ENCODE data around the gene COG2.
"Not testable (repeated sequence)": the region's sequence is repeated elsewhere in the genome, so short reads cannot be mapped to it uniquely, and the experiment has no call there.

COG2 gene

GRCh38 chr1:230680300-230681025 lies 38.2 kb downstream of the COG2 start:
- no peak for DNase-seq

GRCh38 chr1:230681599-230681998 lies 39.3 kb downstream of the COG2 start:
- DNase-seq: peak; percentile 76

DNA sequence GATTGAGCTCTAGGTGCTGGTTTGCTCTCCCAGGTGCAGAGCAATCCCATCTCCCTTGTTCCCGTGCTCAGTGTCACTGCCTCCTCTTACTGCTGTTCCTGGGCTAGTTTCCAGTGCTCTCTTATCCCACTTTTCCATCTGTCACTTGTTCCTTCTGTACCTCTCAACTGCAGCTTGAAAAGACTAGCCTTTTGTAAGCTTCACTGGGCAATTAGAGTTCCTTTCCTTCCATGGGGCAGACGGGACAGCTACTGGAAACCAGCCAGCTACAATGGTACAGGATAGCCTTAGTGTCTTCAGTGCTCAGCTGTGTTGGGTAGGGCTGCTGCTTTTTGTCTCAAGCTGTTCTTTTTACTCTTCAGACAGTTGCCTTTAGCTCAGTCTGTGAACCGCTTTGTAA lies 40.0 kb downstream of the COG2 start:
- DNase-seq: no peak

GRCh38 chr1:230682882-230683610 lies 40.8 kb downstream of the COG2 start:
- DNase-seq: no peak

- DNase-seq: no peak
Measured at GRCh38 chr1:230684146-230684545, 41.9 kb downstream of the COG2 start.

DNA sequence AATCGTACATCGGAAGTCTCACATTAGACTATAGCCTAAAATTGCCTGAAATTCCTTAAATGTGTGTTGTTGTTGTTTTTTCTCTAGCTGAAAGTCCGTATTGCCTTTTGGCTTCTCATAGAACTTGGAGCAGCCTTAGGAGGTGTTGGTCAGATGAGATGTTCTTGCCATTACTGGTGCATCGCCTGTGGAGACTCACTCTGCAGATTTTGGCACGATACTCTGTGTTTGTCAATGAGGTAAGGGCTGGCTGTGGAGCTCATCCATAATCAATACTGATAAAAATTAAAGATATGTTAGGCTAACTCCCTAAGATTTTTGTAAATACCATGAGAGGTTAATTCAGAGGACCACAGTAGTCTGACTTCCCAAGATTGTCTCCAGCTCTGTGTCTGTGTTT lies 42.7 kb downstream of the COG2 start:
- no peak for DNase-seq

GRCh38 chr1:230686747-230687146 lies 44.5 kb downstream of the COG2 start:
- no peak for DNase-seq

DNA sequence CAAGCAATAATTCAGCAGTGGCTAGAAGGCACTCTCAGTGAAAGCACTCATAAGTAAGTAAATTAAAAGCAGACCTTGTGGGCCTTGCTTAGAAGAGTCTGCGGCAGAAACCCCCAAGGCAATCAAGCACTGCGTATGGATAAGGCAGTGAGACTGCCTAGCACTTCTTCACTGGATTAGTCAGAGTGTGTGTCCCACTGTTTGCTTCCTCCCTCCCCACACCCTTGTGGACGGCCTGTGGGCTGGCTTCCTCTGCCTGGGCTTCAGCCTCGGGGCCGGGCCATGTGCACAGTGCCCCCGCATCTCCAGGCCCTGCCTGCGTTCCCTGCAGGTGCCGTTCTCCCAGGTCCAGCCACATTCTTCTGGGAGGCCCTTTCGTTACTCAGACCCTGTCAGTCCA lies 47.8 kb downstream of the COG2 start:
- no peak for DNase-seq

DNA sequence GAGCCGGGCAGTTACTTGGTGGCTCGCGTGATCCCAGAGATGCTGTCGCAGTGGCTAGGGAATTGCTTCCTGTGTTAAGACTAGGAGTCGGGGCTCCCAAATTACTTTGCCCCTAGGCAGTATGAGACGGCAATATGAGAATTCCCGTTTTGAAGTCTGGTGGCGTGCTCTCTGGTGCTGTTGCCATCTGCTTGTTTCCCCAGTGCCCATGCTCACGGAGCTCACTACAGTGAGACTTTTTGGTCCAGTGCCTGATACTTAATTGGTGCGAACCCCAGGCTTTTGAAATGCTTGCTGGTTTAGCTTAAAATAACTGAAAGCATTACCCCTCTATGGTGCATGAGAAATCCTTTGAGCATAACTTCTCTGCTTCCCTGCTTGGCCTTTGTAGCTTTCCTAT lies 49.3 kb downstream of the COG2 start:
- DNase-seq: no peak

DNA sequence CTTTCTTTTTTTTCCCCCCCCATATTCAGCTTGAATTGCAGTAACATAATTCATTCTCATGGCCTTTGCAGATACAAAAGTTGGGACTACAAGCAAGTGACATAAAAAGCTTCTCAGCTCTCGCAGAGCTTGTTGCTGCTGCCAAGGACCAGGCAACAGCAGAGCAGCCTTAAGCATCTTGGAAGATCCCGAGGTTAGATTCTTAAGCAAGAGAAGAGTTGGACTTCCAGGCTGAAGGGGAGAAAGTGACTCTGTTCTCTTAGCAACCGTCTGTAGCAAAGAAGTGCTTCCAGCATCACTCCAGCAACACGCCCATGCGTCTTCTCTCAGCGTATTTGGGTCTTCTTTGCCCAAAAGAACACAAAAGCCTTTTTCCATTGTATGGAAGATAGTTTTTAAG lies 50.9 kb downstream of the COG2 start:
- DNase-seq: no peak

- no peak for DNase-seq
Measured at GRCh38 chr1:230693777-230694176, 51.5 kb downstream of the COG2 start.

DNA sequence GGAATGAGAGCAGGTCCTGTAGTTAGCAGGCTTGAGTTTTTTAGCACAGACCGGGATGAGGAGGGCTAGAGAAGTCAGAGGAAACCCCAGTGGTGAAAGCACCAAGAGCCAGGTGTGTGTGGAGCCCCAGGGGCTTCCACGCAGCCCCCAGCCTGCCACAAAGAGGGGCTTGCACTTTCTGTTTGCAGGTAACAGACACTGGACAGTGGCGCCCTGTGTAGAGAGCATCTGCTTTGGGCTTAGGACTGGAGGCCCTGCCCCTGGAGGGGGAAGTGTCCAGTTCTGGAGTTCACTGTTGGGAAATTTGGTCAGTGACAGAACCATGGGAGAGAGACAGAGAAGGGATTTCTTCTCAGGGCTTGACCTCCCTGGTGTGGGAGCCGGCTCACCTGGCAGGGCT lies 52.2 kb downstream of the COG2 start:
- no peak for DNase-seq

DNA sequence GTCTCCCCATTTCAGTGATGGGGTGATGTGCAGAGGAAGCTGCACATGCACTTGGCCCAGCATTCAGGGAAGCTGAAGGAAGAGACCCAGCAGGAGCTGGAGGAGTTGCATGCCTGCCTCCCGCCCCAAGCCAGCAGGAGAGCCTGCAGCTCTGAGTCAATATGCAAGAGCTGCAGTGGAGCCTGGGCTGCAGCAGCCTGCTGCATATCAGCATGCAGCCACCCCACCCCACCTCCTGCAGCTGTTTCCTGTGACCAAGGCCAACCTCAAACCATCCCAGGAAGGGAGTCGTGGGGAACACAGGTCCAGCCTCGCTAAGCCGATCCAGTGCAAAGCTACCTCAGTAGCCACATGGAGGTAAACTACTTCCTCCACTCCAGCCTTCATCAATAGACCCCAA lies 52.7 kb downstream of the COG2 start:
- DNase-seq: no peak

DNA sequence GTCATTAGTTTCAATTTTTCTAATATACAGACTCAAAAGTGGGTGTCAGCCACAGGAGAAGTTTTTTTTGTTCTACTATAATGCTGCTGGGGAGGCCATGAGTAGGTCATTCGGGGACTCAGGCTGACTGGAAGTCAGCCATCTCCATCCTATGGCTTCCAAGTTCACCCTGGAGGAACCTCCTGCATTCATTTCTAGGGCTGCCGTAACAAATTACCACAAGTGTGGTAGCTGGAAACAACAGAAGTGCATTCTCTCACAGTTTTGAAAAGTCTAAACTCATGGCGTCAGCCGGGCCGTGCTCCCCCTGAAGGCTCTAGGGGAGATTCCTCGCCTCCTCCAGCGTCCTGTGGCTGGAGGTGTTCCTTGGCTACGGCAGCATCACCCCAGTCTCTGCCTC lies 53.9 kb downstream of the COG2 start:
- DNase-seq: no peak

DNA sequence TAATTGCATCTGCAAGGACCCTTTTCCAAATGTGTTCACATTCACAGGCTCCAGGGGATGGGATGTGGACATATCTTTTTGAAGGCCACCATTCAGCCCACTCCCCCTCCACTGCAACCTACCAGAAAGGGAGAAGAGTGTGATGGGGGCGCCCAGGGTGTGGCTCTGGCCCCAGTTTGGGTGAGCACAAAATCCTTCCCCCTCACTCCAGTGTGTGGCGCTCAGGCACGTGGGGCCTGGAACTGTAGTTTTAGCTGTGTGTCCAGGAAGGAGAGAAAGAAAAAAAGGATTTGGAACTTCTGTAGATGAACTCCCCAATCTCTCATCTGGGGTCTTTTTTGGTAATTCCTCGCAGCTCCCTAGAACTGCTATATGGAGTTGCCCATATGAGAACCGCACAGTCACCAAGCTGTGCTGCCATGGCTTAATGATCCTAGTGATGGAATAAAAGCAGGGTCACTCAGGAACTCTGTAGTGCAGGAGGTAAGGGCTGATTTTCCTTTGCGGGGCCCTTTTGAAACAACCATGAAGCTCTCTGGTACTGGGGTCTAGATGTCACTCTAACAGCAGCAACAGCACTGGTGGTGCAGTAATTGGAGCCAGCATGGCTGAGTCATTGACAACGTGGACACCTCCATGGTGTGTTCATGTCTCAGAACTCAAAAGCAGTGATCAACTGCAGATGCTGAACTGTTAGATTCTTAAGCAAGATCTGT lies 54.6 kb downstream of the COG2 start:
- DNase-seq: no peak

GRCh38 chr1:230698130-230698529 lies 55.8 kb downstream of the COG2 start:
- no peak for DNase-seq

- DNase-seq: not testable (repeated sequence)
Measured at GRCh38 chr1:230698964-230699363, 56.7 kb downstream of the COG2 start.

DNA sequence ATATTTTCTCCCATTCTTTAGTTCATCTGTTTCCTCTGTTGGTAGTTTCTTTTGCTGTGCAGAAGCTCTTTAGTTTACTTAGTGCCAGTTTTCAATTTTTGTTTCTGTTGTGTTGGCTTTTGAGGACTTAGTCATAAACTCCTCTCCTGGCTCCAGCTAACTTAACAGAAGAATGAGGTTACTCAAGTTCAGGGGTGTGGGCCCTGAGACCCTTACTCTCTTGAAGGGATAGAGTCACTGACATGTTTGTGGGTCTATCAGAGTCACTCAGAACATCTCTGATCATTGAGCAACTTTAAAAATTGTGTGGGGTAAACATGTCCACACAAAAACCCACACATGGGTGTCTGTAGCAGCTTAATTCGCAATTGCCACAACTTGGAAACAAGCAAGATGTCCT lies 57.4 kb downstream of the COG2 start:
- DNase-seq: no peak

DNA sequence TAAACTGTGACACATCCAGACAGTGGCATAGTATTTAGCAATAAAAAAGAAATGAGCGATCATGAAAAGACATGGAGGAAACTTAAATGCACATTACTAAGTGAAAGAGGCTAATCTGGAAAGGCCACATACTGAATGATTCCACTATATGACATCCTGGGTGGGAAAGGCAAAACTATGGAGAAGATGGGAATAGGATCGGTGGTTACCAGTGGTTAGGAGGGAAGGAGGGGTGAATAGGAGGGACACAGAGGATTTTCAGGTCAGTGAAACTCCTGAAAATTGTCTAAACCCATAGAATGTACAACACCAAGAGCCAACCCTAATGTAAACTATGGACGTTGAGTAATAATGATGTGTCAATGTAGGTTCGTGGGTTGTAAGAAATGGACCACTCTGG lies 57.9 kb downstream of the COG2 start:
- DNase-seq: no peak

- no peak for DNase-seq
Measured at GRCh38 chr1:230701434-230701833, 59.2 kb downstream of the COG2 start.

DNA sequence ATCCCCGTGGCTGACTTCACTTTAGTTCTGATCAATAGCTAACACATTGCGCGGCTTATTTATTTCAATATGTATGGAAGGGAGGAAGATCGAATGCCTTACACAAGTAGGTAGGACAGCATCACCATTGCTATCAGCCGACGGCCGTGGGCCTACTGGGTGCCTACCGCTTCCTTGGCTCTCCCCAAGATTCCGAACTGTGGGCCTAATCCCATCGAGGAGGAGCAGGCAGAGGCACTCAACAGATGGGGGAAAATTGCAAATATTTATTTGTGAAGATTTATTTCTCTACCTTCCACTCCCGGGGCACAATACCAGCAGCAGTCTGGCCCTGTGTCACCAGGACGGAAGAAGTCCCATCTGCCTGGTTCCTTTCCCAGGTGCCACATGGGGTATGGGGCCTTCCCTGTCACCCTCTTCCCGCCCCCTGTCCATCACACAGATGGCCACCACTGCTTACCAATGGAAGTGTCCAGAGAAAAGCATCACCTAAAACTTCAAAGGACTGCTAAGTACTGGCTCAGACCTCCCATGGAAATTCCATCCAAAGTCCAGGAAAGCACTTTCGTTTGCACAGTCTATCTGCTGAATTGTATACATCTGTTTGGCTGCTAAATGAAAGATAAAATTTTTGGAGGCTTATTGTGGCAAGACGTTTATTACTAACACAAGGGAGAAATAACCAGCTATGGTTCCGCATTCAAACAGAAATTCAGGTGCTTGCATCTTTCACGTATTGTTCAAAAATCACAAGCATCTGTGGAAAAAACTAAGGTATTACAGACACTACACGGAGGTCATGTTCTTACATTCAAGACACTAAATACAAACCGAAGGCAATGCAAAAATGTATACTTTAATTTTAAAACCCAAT lies 59.9 kb downstream of the COG2 start:
- no peak for DNase-seq

- peak; percentile 50 for DNase-seq
Measured at GRCh38 chr1:230702934-230703678, 60.8 kb downstream of the COG2 start.
